GM18951 (cell line): ENCODE measurements around the gene PIKFYVE.

ENCODE experiments used
- POLR2A ChIP-seq: IDR thresholded peaks from 4 replicates; pipeline ENCODE4 v1.6.1; 2011; ENCODE audit warnings: mild to moderate bottlenecking; ENCODE audit not compliant: insufficient read length, insufficient read depth; ENCODE audit errors: extremely low read depth
- in situ Hi-C: fragments of 300-500 bp; cut with MboI; formaldehyde crosslinking; loops from one replicate; pipeline ENCODE4 v1.12.0; 2022; ENCODE audit warnings: low sequenced_read_pairs, mixed read lengths, inconsistent platforms; ENCODE audit not compliant: unreplicated experiment

The PIKFYVE gene

GRCh38 chr2:208300847-208301618 lies 35.0 kb downstream of the PIKFYVE start:
- TF ChIP-seq POLR2A = no peak
- in situ Hi-C loops = no loop called here

- in situ Hi-C loops = no loop called here
- TF ChIP-seq POLR2A = no peak
Observed at GRCh38 chr2:208304157-208304556, 38.1 kb downstream of the PIKFYVE start.

GRCh38 chr2:208304695-208305094 lies 38.6 kb downstream of the PIKFYVE start:
- in situ Hi-C loops = no loop called here
- TF ChIP-seq POLR2A = no peak

- no peak for TF ChIP-seq POLR2A
- in situ Hi-C loops = no loop called here
Observed at GRCh38 chr2:208306291-208306690, 40.2 kb downstream of the PIKFYVE start.

- in situ Hi-C loops = no loop called here
- no peak for TF ChIP-seq POLR2A
Observed at GRCh38 chr2:208311321-208311720, 45.3 kb downstream of the PIKFYVE start.

- in situ Hi-C loops = no loop called here
- TF ChIP-seq POLR2A = no peak
Observed at GRCh38 chr2:208311954-208312353, 45.9 kb downstream of the PIKFYVE start.

- TF ChIP-seq POLR2A = no peak
- in situ Hi-C loops = no loop called here
Observed at GRCh38 chr2:208315081-208315788, 49.2 kb downstream of the PIKFYVE start.

- in situ Hi-C loops = no loop called here
Observed at GRCh38 chr2:208318127-208318526, 52.1 kb downstream of the PIKFYVE start.

GRCh38 chr2:208319391-208319790 lies 53.3 kb downstream of the PIKFYVE start:
- no peak for TF ChIP-seq POLR2A
- in situ Hi-C loops = no loop called here

More at GRCh38 chr2:208318127-208318526, 52.1 kb downstream of the PIKFYVE start:
- TF ChIP-seq POLR2A = no peak

GRCh38 chr2:208320686-208321085 lies 54.6 kb downstream of the PIKFYVE start:
- in situ Hi-C loops = no loop called here
- no peak for TF ChIP-seq POLR2A

GRCh38 chr2:208326016-208326415 lies 60.0 kb downstream of the PIKFYVE start:
- in situ Hi-C loops = no loop called here
- no peak for TF ChIP-seq POLR2A

- in situ Hi-C loops = no loop called here
Observed at GRCh38 chr2:208329485-208329884, 63.4 kb downstream of the PIKFYVE start.

GRCh38 chr2:208334230-208334629 lies 68.2 kb downstream of the PIKFYVE start:
- in situ Hi-C loops = no loop called here
- no peak for TF ChIP-seq POLR2A

More at GRCh38 chr2:208329485-208329884, 63.4 kb downstream of the PIKFYVE start:
- TF ChIP-seq POLR2A = no peak

- in situ Hi-C loops = no loop called here
- TF ChIP-seq POLR2A = no peak
Observed at GRCh38 chr2:208346756-208347155, 80.7 kb downstream of the PIKFYVE start.
